Neural cell (in vitro differentiated cells): ENCODE measurements around the gene CXCL6. TPM values are rescaled to one million over a fixed set of nuclear protein-coding genes. Genes with fewer than 3 reads are reported as not detected.

Source experiments
- H2AFZ ChIP-seq: fragments of 200-600, 300-800 bp; sonication (generic), shearing (Covaris generic); 2 replicates; pipeline ENCODE4 v1.6.0; 2014; ENCODE audit warnings: low read depth, mild to moderate bottlenecking, antibody characterized with exemption, low read length, moderate library complexity
- H3F3A ChIP-seq: fragments of 200-600 bp; shearing (Covaris generic); 2 replicates; pipeline ENCODE4 v1.6.1; 2016; ENCODE audit warnings: mild to moderate bottlenecking, moderate library complexity, mixed read lengths, antibody characterized with exemption, low read length; ENCODE audit not compliant: insufficient read depth, poor library complexity, severe bottlenecking
- H3K27ac ChIP-seq: fragments of 200-600, 300-800 bp; sonication (generic), shearing (Covaris generic); 2 replicates; pipeline ENCODE4 v1.5.1; 2014; ENCODE audit warnings: mild to moderate bottlenecking, low read length, moderate library complexity
- H3K27me3 ChIP-seq: fragments of 300-800, 200-600 bp; sonication (generic), shearing (Covaris generic); 2 replicates; pipeline ENCODE4 v1.6.0; 2014; ENCODE audit warnings: mild to moderate bottlenecking, low read depth, low read length, moderate library complexity; ENCODE audit not compliant: insufficient read depth
- H3K36me3 ChIP-seq: fragments of 300-800, 200-600 bp; sonication (generic), shearing (Covaris generic); 2 replicates; pipeline ENCODE4 v1.5.1; 2014; ENCODE audit warnings: mild to moderate bottlenecking, antibody characterized with exemption, low read length, moderate library complexity; ENCODE audit not compliant: insufficient read depth
- H3K4me2 ChIP-seq: fragments of 300-800, 200-600 bp; sonication (generic), shearing (Covaris generic); 2 replicates; pipeline ENCODE4 v1.6.0; 2014; ENCODE audit warnings: mild to moderate bottlenecking, low read length
- H3K4me3 ChIP-seq: fragments of 300-800, 200-600 bp; sonication (generic), shearing (Covaris generic); 2 replicates; pipeline ENCODE4 v1.5.1; 2014; ENCODE audit warnings: mild to moderate bottlenecking, low read length, moderate library complexity
- H3K79me2 ChIP-seq: fragments of 200-600 bp; shearing (Covaris generic); replicated peaks from 2 replicates; pipeline ENCODE4 v1.6.0; 2014; ENCODE audit warnings: mild to moderate bottlenecking, low read length, moderate library complexity; ENCODE audit not compliant: insufficient read depth
- H3K9ac ChIP-seq: fragments of 300-800, 200-600 bp; sonication (generic), shearing (Covaris generic); 2 replicates; pipeline ENCODE4 v1.6.1; 2016; ENCODE audit warnings: mild to moderate bottlenecking, low read length, mixed read lengths
- H3K9me2 ChIP-seq: fragments of 200-600 bp; shearing (Covaris generic); 2 replicates; pipeline ENCODE4 v1.6.1; 2016; ENCODE audit warnings: mild to moderate bottlenecking, low read length, mixed read lengths; ENCODE audit not compliant: insufficient read depth
- H3K9me3 ChIP-seq: fragments of 200-600, 300-800 bp; sonication (generic), shearing (Covaris generic); 2 replicates; pipeline ENCODE4 v1.6.1; 2016; ENCODE audit warnings: mild to moderate bottlenecking, mixed run types, low read length, moderate library complexity, mixed read lengths
- H4K20me1 ChIP-seq: fragments of 200-600 bp; shearing (Covaris generic); 2 replicates; pipeline ENCODE4 v1.6.1; 2016; ENCODE audit warnings: mild to moderate bottlenecking, mixed run types; ENCODE audit not compliant: insufficient read depth
- CTCF ChIP-seq: fragments of 450-650 bp; IDR thresholded peaks from 2 replicates; pipeline ENCODE4 v1.5.1; 2014; ENCODE audit warnings: antibody characterized with exemption, mild to moderate bottlenecking, moderate library complexity; ENCODE audit not compliant: poor library complexity, severe bottlenecking
- EP300 ChIP-seq: fragments of 450-650 bp; conservative IDR thresholded peaks from 2 replicates; pipeline ENCODE4 v1.6.1; 2014; ENCODE audit warnings: antibody characterized with exemption, mild to moderate bottlenecking, moderate library complexity; ENCODE audit not compliant: poor library complexity, severe bottlenecking
- EZH2 ChIP-seq: fragments of 200-600, 300-800 bp; shearing (Covaris generic), sonication (generic); IDR thresholded peaks from 2 replicates; pipeline ENCODE4 v1.6.1; 2014; ENCODE audit warnings: antibody characterized with exemption, low read length, borderline replicate concordance, mild to moderate bottlenecking; ENCODE audit not compliant: insufficient read depth, poor library complexity, severe bottlenecking
- MXI1 ChIP-seq: fragments of 450-650 bp; conservative IDR thresholded peaks from 2 replicates; pipeline ENCODE4 v1.6.1; 2014; ENCODE audit warnings: antibody characterized with exemption, mild to moderate bottlenecking; ENCODE audit not compliant: poor library complexity, severe bottlenecking
- POLR2AphosphoS5 ChIP-seq: IDR thresholded peaks from 2 replicates; pipeline ENCODE4 v1.6.1; 2012
- RAD21 ChIP-seq: fragments of 450-650 bp; conservative IDR thresholded peaks from 2 replicates; pipeline ENCODE4 v1.6.1; 2014; ENCODE audit warnings: antibody characterized with exemption, mild to moderate bottlenecking, moderate library complexity
- REST ChIP-seq: IDR thresholded peaks from 2 replicates; pipeline ENCODE4 v1.6.1; 2012; ENCODE audit warnings: borderline replicate concordance
- SMC3 ChIP-seq: fragments of 450-650 bp; conservative IDR thresholded peaks from 2 replicates; pipeline ENCODE4 v1.6.1; 2014; ENCODE audit warnings: antibody characterized with exemption, mild to moderate bottlenecking, moderate library complexity; ENCODE audit not compliant: poor library complexity
- TAF1 ChIP-seq: IDR thresholded peaks from 2 replicates; pipeline ENCODE4 v1.6.1; 2012; ENCODE audit warnings: low read depth
- polyA plus RNA-seq: library from polyadenylated mRNA; depleted of rRNA; stranded (reverse); fragments of >200 nt; gene quantifications from 2 replicates; pipeline ENCODE4 v1.2.3, GENCODE V29; 2014

The CXCL6 gene
- polyA plus RNA-seq, 1 donor from 2014 or later = not detected

DNA sequence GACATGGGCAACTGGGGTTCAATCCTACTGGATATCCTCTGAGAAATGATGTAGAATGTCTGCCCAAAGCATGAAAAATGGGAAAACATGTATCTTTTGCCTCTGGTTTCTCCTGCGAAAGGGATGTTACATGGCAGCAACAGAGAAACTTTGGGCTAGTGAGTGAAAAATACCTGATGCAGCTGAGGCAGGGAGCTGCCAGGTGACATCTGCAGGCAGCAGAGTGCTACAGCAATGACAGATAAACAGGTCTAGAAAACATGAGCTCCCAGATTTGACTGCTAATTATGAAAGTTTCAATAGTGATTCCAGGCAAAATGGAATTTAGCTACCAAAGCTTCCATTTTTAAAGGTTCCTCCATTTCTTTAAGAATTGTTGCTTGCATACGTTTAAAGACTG is 27.9 kb downstream of the CXCL6 start:
- peaks cover 16% of the 10 kb centered on the region for H3K27me3 ChIP-seq
- H3K4me3 ChIP-seq = no peak overlapping the region
- no peaks in the 10 kb centered on the region for H3K79me2 ChIP-seq
- H3K9ac ChIP-seq = no peak overlapping the region
- H3K36me3 ChIP-seq = no peaks in the 10 kb centered on the region
- H3K4me2 ChIP-seq = no peak overlapping the region
- H3K9me3 ChIP-seq = no peaks in the 10 kb centered on the region
- TF ChIP-seq TAF1 (no peak), SMC3 (peak; percentile 62), RAD21 (peak; percentile 51), CTCF (peak; percentile 66)
- H2AFZ ChIP-seq = no peak overlapping the region
- H3K27ac ChIP-seq = no peak overlapping the region
- no peaks in the 10 kb centered on the region for H3K9me2 ChIP-seq
- H4K20me1 ChIP-seq = no peaks in the 10 kb centered on the region
- H3F3A ChIP-seq = no peaks in the 10 kb centered on the region

DNA sequence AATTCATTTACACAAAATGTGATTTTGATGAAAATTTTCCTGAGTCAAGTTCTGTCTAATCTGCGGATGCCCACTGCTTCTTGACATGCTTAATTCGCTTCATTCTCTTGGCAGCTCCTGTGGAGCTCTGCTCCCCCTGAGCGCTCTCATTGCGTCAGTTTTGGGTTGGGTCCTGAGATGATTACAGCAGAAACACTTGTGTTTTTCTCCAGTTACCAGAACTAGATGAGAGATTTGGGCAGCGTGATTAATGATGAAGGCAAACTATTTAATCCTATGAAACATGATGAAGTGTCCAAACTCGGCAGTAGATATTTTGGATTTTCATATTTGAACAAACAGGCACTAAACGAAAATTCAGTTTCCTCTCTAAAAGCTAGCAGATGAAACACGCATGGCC is 28.5 kb downstream of the CXCL6 start:
- H3K79me2 ChIP-seq = no peaks in the 10 kb centered on the region
- H4K20me1 ChIP-seq = no peaks in the 10 kb centered on the region
- no peaks in the 10 kb centered on the region for H3K9me2 ChIP-seq
- H3K4me2 ChIP-seq = no peak overlapping the region
- no peak overlapping the region for H2AFZ ChIP-seq
- no peaks in the 10 kb centered on the region for H3K9me3 ChIP-seq
- no peaks in the 10 kb centered on the region for H3K36me3 ChIP-seq
- H3K27me3 ChIP-seq = peaks cover 22% of the 10 kb centered on the region
- no peak for TF ChIP-seq POLR2AphosphoS5
- no peak for TF ChIP-seq EP300
- no peak for TF ChIP-seq CTCF
- TF ChIP-seq EZH2 = no peak
- TF ChIP-seq MXI1 = no peak
- TF ChIP-seq SMC3 = no peak
- TF ChIP-seq TAF1 = no peak
- TF ChIP-seq RAD21 = no peak
- TF ChIP-seq REST = no peak
- H3F3A ChIP-seq = no peaks in the 10 kb centered on the region
- H3K27ac ChIP-seq = no peak overlapping the region
- no peak overlapping the region for H3K4me3 ChIP-seq
- H3K9ac ChIP-seq = no peak overlapping the region
